Measurements from ENCODE around the gene POF1B.
"Not testable (repeated sequence)": the region's sequence is repeated elsewhere in the genome, so short reads cannot be mapped to it uniquely, and the experiment has no call there.

Gene POF1B

GRCh38 chrX:85309717-85310116, 69.7 kb downstream of the POF1B start:
- TF ChIP-seq ZNF274 (IDR thresholded peaks at IDR 0.05; ENCODE audit: low read depth, low read length) = no peak

GRCh38 chrX:85303544-85303943, 75.9 kb downstream of the POF1B start:
- no peak for TF ChIP-seq ZNF274 (IDR thresholded peaks at IDR 0.05; ENCODE audit: low read depth, low read length)
- no peak overlapping the region for H3K4me3 ChIP-seq (ENCODE audit: low read length)

More at GRCh38 chrX:85309717-85310116, 69.7 kb downstream of the POF1B start:
- H3K4me3 ChIP-seq (ENCODE audit: low read length) = no peak overlapping the region

GRCh38 chrX:85288992-85289723, 90.3 kb downstream of the POF1B start:
- no peak for TF ChIP-seq ZNF274 (IDR thresholded peaks at IDR 0.05; ENCODE audit: low read depth, low read length)
- no peak overlapping the region for H3K4me3 ChIP-seq (ENCODE audit: low read length)

- not testable (repeated sequence) for H3K4me3 ChIP-seq (ENCODE audit: low read length)
These were observed 94.2 kb downstream of the POF1B start for GRCh38 chrX:85285286-85285685.

GRCh38 chrX:85244450-85245211, 134.8 kb downstream of the POF1B start:
- TF ChIP-seq ZNF274 (IDR thresholded peaks at IDR 0.05; ENCODE audit: low read depth, low read length) = no peak
- peak overlapping the region; percentile 82 for H3K4me3 ChIP-seq (ENCODE audit: low read length)

- no peak for TF ChIP-seq ZNF274 (IDR thresholded peaks at IDR 0.05; ENCODE audit: low read depth, low read length)
- H3K4me3 ChIP-seq (ENCODE audit: low read length) = peak within 1 kb of the TSS; percentile 82
These were observed 135.6 kb downstream of the POF1B start, which contains the start of the genes SATL1 and ZNF711 for GRCh38 chrX:85243761-85244449. SATL1 (minus strand) TSS chrX:85243779; CDS start chrX:85108968, 134,811 bp downstream. ZNF711 (plus strand) TSS chrX:85243991; CDS start chrX:85247573, 3,582 bp downstream.

- H3K4me3 ChIP-seq (ENCODE audit: low read length) = peak overlapping the region; percentile 10; the same call in 1 of the 2 replicates
- no peak for TF ChIP-seq ZNF274 (IDR thresholded peaks at IDR 0.05; ENCODE audit: low read depth, low read length)
These were observed 136.3 kb downstream of the POF1B start for GRCh38 chrX:85243155-85243554.

All from GM08714 (cell line).